Measurements from ENCODE around the gene NKX3-2. TPM values are rescaled to one million over a fixed set of nuclear protein-coding genes. Genes with fewer than 3 reads are reported as not detected.

Gene NKX3-2
- total RNA-seq, 1 experiment from 2014 or later: 0.03 TPM

DNA sequence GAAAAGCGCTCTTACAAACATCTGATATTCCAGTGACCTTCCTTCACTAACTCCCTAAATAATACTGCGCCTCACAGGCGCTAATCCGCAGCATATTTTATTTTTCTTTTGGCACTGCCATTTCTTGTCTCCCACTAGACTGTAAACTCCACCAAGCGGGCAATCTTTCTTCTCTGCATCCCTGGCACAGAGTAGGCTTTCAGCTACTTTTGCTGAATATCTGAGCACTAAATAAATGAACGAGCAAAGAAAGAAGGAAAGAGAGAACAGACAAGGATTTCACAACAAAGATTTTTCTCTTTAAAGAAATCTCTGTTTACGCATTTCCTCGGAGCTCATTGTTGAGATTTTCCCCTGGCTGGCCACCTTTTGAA, 12.7 kb downstream of the NKX3-2 start:
- no peak for DNase-seq (ENCODE audit: low spot score)

DNA sequence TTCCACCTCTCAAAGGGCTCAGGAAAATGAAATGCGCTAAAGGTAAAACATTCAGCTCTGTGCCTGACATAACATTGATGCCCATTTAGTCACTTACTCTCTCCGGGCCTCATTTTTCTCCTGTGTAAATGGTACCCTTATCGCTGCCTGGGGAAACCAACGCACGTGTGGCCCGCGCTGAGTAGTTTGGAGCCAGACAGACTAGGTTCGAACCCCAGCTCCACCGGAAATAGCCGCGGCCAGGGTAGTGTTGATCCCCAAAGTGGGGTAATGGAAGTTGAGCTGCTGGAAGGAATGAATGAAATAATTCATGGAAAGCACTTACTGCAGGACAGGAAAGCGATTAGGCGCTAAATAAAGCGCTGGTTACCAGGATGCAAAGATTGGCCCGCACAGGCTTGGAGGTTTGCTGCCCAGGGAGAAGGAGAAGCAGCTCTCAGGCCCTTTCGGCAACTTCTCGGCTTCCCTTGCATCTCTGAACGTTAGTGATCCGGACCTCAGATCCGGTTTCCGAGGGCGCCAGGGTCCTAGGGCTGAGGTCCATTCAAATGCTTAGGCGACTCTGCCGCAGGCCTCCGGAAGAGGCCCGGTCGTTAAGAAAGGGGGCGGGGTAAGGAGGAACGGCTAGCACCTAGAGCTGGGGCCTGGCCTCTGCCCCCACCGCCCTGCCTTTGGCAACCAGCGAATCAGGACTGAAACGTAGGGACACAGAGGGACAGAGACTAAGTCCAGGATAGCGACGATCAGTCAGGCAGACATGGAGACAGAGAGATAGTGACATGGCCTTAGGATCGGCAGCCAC, 13.3 kb downstream of the NKX3-2 start:
- no peak for DNase-seq (ENCODE audit: low spot score)

- no peak for DNase-seq (ENCODE audit: low spot score)
These were observed 15.0 kb downstream of the NKX3-2 start for GRCh38 chr4:13529128-13529919.

DNA sequence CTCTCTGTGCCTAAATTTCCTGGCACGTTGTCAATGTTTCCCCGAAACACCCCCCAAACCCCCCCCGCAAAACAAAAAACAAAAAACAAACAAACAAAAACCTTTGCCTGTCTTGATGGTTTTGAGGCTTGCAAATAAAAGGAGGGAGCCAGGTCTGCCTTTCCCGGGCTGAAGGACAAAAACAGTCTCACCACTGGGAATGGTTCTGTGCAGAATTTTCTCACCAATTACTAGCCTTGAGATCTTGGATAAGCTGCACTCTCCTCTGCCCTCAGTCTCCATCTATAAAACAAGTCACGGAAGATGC, 15.5 kb downstream of the NKX3-2 start:
- DNase-seq (ENCODE audit: low spot score): no peak

DNA sequence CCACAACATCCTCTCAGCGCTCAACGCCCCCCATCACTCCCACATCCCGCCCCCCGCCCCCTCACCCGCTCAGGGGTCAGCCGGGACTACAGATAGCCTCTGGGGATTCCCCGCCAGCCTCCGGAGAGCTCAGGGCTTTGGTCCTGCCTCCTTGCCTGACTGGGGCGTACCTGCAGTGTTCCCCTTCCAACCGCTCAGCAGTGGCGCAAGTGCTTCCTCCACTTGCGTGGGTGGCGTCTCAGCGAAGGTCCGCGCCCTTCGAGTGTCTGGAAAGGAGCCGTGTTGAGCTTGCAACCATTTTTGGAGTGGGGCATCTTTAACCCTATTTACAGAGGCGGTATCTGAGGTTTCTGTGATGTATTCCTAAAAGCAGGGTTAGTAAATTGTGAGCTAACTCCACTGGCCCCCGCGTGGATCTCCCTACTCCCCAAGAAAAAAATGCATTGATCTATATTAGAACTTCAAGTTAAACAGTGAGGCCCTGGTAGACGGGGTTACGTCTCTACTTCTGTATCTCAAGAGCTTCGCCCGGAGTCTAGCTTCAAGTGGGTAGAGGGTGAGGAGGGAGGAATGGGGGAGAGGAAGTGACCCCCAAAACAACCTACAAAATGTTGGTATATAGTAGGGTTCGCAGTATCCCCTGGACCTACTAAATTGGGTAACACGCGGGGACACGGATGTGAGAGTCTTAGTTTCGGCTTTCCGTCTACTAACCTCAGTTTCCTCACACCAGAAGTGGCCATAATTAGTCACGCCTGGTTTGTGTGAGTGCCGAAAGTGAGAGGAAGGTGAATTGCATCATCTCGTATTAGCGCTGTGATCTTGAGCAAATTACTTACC, 16.1 kb downstream of the NKX3-2 start:
- no peak for DNase-seq (ENCODE audit: low spot score)

- no peak for DNase-seq (ENCODE audit: low spot score)
These were observed 16.9 kb downstream of the NKX3-2 start for GRCh38 chr4:13527192-13527980.

DNA sequence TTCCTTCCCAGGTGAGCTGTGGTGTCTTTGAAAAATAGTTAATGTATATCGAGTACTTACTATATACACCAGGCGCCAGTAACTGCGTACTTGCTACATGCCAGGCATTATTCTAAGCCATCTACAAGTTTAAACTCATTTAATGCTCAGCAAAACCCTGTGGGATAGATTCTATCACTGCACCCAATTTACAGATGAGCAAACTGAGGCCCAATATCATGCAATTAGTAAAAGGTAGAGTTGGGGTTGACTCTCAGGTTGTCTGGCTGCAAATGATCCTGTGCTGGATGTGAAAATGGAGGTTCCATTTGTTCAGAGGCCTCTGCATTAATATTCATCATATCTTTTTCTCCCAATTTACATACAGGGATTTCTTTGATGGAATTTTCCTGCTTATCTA, 17.6 kb downstream of the NKX3-2 start:
- DNase-seq (ENCODE audit: low spot score): no peak

DNA sequence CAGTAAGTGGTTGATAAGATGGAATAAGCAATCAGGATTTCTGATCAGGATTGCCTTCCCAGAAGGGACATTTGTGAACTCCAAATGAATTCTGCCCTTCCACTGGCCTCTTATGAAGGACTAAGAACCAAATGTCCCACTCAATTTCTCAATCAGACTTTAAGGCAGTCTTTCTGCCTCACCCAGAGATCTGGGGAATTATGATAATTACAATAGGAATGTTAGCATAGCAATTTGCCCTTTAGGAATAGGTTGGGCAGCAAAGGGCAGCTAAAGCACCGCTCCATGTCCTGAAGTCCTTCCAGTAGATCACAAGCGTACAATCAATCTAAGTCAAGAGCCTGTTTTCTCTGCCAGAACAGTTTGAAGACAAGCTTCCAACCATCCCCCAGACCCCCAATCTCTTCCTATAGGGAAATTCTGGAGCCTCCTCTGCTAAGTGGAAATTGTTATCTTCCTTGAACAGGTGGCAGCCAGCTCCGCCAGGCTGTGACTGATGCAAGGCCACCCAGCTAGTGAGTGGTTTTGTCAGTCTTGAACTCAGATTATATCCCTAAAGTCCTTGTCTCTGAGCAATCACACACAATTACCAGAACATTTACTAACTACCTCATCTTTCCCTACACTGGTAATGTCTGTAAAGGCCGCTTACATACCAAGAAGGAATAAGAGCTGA, 18.6 kb downstream of the NKX3-2 start:
- DNase-seq (ENCODE audit: low spot score): no peak

GRCh38 chr4:13524504-13525243, 19.6 kb downstream of the NKX3-2 start:
- no peak for DNase-seq (ENCODE audit: low spot score)

GRCh38 chr4:13523591-13524503, 20.5 kb downstream of the NKX3-2 start:
- no peak for DNase-seq (ENCODE audit: low spot score)

- DNase-seq (ENCODE audit: low spot score): no peak
These were observed 21.2 kb downstream of the NKX3-2 start for GRCh38 chr4:13523105-13523477.

DNA sequence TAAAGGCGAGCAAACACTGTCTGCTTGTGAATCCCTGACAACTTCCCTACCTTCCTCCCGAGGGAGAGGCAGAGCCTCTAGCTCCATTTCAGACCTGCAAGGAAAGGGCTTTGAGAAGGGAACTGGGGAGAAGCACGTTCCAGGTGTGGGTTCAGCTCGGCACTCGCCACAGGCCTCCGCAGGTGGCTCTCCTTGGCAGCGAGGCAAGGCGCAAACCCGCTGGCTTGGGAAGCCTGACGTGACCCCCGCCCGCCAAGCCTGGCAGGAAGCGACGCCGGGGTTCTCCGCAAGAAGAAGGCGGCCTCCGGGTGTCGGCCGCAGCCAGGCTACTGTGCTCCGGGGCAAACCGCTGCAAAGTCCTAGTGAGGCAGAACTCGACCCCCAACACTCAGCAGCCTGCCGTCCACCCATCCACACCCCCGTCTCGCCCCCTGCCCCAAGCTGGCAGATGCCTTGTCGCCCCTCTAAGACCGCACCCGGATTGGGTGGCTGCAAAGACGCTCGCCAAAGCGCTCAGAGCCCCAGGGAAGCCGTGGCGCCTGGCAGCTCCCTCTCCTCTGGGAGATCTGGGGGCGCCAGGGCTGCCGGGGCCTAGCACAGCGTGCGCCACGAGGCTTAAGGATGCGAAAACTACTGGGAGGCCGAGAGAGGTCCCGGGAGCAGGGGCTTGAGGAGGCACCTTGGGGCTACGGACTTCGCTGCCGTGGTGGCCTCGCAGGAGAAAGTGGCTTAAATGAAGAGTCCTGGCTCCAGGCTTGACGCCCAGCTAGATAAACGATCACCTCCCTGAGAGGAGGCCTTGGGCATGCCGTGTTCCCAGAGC, 21.8 kb downstream of the NKX3-2 start:
- no peak for DNase-seq (ENCODE audit: low spot score)

DNA sequence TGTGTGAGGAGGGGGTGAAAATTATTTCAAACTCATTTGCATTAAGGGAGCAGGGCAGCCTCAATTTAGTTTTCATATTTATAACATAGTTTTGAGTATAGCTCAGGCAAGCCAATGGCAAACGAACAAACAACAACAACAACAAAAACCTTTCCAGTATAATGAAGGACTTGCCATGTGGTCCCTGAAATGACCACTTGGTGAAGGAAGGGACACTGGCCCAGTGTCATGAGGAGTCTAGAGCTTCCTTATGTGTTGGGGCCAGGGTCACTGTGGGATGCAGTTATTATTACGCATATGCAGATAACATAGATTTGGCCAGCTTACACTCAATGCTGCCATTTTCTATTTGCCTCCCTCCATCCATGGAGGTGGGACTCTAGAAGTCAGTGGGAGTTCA, 23.3 kb downstream of the NKX3-2 start:
- DNase-seq (ENCODE audit: low spot score): no peak

- no peak for DNase-seq (ENCODE audit: low spot score)
These were observed 27.9 kb downstream of the NKX3-2 start for GRCh38 chr4:13516315-13516860.

GRCh38 chr4:13515268-13515667, 29.0 kb downstream of the NKX3-2 start:
- no peak for DNase-seq (ENCODE audit: low spot score)

- no peak for DNase-seq (ENCODE audit: low spot score)
These were observed 29.6 kb downstream of the NKX3-2 start for GRCh38 chr4:13514722-13515121.

DNA sequence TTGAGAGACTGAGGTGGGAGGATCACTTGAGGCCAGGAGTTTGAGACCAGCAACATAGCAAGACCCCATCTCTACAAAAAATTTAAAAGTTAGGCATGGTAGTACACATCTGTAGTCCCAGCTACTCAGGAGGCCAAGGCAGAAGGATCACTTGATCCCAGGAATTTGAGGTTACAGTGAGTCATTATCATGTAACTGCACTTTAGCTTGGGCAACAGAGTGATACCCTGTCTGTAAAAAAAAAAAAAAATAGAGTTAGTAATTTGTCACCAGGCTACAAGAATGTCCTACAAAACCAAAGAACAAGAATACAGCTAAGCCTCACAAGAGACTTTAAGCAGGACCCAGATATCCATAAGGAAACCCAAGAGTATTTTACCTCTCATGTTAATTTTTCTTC, 33.2 kb downstream of the NKX3-2 start:
- peak; percentile 3 for DNase-seq (ENCODE audit: low spot score)

DNA sequence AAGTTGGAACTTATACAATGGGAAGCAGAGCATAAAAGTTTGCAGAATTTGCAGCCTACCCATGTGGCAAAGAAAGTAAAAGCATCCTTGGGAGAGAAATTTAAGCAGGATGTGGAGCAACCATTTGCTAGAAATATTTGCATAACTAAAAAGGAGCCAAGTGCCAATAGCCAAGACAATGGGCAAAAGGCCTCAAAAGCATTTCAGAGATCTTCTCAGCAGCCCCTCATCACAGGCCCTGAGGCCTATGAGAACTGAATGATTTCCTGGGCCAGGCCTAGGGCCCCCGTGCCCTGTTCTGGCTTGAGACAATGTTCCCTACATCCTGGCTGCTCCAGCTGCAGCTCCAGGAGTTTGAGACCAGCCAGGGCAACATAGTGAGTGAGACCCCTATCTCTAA, 34.9 kb downstream of the NKX3-2 start:
- no peak for DNase-seq (ENCODE audit: low spot score)
